Muscle layer of duodenum (tissue), 2 donors: Measurements from ENCODE around the gene OGA.

Source experiments
- H3K27ac ChIP-seq: one replicate; pipeline ENCODE4 v1.7.0; 2013; ENCODE audit warnings: mild to moderate bottlenecking, low read length
- H3K27me3 ChIP-seq: one replicate; pipeline ENCODE4 v1.7.0; 2013; ENCODE audit warnings: low read depth, mild to moderate bottlenecking, control low read depth, low read length
- H3K36me3 ChIP-seq, 2 donors: one replicate each; pipeline ENCODE4 v1.7.0; 2013; ENCODE audit warnings: low read length in 2 of 2, control low read depth in 1 of 2, mild to moderate bottlenecking in 1 of 2; ENCODE audit not compliant: insufficient read depth in 2 of 2, control insufficient read depth in 1 of 2
- H3K4me1 ChIP-seq, 2 donors: one replicate each; pipeline ENCODE4 v1.7.0; 2013; ENCODE audit warnings: low read length in 2 of 2, mild to moderate bottlenecking in 2 of 2, control low read depth in 1 of 2, moderate library complexity in 1 of 2; ENCODE audit not compliant: insufficient read depth in 2 of 2, control insufficient read depth in 1 of 2
- H3K4me3 ChIP-seq, 2 donors: one replicate each; pipeline ENCODE4 v1.7.0; 2013; ENCODE audit warnings: low read length in 2 of 2, low read depth in 1 of 2, mild to moderate bottlenecking in 1 of 2
- H3K9me3 ChIP-seq, 2 donors: one replicate each; pipeline ENCODE4 v1.7.0; 2013; ENCODE audit warnings: low read length in 2 of 2, control low read depth in 1 of 2, mild to moderate bottlenecking in 1 of 2; ENCODE audit not compliant: control insufficient read depth in 1 of 2
- donor health status: healthy.

Gene OGA

DNA sequence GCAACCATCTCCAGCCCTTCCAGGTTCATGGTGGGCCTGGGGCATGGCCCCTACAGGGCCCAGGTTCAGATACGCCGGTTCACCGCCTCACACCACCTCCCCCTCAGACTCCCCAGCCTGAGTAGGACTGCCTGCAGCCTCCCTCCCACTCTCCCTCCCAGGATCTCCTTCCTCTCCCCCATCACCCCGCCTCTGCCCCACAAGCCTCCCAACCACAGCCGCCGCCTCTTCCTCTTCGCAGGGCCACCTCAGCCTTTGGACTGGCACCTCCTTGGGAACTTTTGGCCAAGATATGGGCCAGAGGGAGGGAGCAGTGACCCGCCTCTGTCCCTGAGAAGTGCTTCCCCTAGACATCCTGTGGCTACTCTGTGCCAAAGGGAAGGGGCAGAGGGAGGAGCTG is 16.1 kb upstream of the OGA start:
- no peak overlapping the region for H3K4me3 ChIP-seq
- peaks cover 5 to 18% of the 10 kb centered on the region in 2 donors for H3K4me1 ChIP-seq
- H3K27ac ChIP-seq: no peak overlapping the region
- H3K9me3 ChIP-seq: no peaks in the 10 kb centered on the region
- H3K36me3 ChIP-seq: no peaks in the 10 kb centered on the region
- H3K27me3 ChIP-seq: no peaks in the 10 kb centered on the region

DNA sequence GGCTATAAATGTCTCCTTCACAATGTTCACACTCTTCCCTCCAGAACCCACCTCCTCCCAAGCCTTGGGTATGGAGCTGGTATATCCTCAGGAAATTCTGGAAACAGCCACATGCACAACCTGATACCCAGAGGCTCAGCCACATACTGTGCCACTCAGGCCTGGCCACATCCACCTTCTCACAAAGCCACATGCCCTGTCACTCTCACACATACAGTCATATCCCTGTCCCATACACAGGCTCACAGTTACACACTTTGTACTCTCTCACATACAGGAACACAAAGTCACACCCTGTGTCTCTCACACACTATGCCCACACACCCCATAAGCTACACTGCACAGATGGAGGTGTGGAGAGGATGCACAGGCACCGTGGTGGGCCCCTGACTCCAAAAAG is 15.2 kb upstream of the OGA start:
- Histone ChIP-seq H3K27me3 (no peaks in the 10 kb centered on the region), H3K4me1 (peaks cover 5 to 17% of the 10 kb centered on the region in 2 donors), H3K27ac (no peak overlapping the region), H3K36me3 (no peaks in the 10 kb centered on the region), H3K4me3 (no peak overlapping the region), H3K9me3 (no peaks in the 10 kb centered on the region)

DNA sequence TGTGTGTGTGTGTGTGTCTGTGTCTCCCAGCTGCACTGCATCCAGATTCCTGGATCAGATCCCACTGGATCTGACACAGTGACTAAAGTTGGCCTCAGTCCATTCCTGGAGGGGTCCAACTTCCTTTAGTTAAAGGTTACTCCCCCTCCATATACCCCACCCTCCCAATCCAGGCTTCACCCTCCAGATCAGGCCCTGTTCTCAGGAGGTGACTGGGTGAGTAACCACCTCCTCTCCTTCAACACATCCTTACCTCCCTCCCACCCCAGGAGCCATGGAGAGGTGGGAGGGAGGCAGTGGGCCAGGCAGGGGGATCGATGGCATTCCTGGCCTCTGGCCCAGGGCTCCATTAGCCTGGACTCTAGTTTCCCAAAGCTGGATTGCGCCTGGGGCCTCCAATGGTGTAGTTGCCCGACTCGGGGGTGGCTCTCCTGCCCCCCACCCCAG is 14.1 kb upstream of the OGA start:
- Histone ChIP-seq H3K4me3 (no peak overlapping the region), H3K27ac (no peak overlapping the region), H3K4me1 (peaks cover 5 to 17% of the 10 kb centered on the region in 2 donors), H3K27me3 (no peaks in the 10 kb centered on the region), H3K36me3 (peaks cover 0 to 4% of the 10 kb centered on the region in 2 donors), H3K9me3 (no peaks in the 10 kb centered on the region)

DNA sequence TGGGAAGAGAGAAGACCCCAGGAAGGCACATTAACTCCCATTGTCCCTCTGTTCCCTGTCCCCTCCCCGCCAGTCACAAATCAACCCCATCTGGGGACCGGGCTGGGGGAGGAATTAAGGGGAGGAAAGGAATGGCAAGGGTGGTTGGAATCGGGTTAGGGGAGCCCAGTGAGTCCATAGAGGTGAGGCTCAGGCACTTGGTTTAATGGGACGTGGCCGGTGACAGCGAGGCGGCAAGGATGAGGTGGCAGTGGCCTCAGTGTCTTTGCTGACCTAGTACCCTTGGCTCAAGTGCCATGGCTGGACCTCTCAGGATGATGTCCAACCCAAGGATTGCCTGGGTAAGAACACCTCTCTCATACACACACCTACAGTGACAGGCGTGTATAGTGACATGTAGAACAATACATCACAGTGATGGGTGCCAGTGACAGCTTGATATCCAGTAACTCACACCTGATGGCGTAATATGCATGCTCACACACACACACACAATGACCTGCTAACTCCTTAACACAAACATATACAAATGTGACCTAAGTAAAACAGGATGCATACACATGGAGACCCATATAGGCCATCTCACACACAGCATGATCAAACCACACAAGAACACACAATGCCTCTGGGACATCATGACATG is 13.0 kb upstream of the OGA start:
- peaks cover 0 to 5% of the 10 kb centered on the region in 2 donors for H3K36me3 ChIP-seq
- H3K27me3 ChIP-seq: no peaks in the 10 kb centered on the region
- peak overlapping the region; percentile 53 to 66 for H3K4me3 ChIP-seq
- H3K4me1 ChIP-seq: peaks cover 5 to 17% of the 10 kb centered on the region in 2 donors
- no peaks in the 10 kb centered on the region for H3K9me3 ChIP-seq
- H3K27ac ChIP-seq: peak overlapping the region; percentile 63

DNA sequence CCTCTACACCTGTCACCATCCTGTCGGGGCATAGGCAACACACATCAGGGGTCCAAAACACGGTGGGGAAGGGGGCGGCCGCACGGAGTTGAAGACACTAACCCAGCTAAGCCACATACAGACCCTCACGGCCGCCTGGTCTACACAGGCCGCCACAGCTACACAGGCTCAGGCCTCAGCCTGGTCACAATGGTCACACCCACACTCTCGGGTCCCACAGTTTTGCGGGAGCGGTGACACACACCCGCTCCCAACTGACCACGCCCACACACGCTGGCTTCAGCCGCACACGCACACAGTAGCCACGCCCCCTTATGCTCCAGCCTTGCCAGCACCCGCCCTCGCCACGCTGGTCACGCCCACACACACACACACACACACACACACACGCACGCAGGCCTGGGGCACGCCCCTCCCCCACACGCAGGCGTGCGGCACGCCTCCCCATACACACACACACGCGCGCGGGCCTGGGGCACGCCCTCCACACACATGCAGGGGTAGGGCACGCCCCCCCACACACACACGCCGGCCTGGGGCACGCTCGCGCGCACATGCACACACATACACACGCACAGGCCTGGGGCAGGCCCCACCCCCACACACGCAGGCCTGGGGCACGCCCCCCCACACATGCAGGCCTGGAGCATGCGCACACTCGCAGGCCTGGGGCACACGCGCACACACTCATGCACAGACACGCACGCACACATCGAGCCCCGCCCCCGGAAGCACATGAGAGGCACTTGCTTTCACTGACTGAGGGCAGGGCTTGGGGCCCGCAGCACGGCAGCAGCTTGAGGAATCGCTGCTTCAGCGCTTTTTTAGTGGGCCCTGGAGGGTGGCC is 12.3 kb upstream of the OGA start:
- Histone ChIP-seq H3K4me1 (peaks cover 5 to 17% of the 10 kb centered on the region in 2 donors), H3K9me3 (no peaks in the 10 kb centered on the region), H3K27ac (peak overlapping the region; percentile 63), H3K27me3 (no peaks in the 10 kb centered on the region), H3K4me3 (peak overlapping the region; percentile 53 to 66), H3K36me3 (peaks cover 0 to 5% of the 10 kb centered on the region in 2 donors)

DNA sequence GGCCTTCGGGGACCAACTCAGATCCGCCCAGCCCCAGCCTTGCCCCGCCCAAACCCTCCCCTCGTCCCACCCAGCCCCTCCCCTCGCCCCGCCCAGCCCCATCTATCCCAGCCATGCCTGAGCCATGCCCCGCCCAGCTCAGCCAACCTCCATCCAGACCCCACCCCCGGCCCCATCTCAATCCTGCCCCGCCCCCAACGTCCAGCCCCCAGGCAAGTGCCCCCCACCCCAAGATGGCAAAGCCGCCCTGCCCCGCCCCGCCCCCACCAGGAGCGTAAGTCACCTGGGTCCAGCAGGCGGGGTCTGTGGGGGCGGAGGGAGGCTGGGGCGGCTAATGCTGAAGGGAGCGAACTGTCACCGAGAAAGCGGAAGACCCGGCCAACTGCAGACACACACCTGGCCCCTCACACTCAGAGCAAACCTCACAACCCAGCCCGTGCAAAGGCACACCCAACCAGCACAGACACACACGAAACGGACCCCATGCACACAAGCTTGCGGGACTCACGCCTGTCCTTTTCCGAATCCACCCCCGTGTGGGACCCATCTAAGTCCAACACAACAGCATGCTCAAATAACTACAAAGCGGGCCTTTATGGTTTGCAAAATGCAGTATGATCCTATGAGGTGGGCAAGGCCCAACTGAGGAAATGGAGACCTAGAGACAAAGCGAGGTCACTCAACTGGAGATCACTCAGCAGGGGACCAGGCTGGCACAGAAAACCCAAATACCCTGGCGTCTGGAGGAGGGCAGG is 11.5 kb upstream of the OGA start:
- peaks cover 5 to 17% of the 10 kb centered on the region in 2 donors for H3K4me1 ChIP-seq
- peak overlapping the region; percentile 49 for H3K27ac ChIP-seq
- peak overlapping the region; percentile 53 to 66 for H3K4me3 ChIP-seq
- H3K27me3 ChIP-seq: no peaks in the 10 kb centered on the region
- peaks cover 0 to 5% of the 10 kb centered on the region in 2 donors for H3K36me3 ChIP-seq
- H3K9me3 ChIP-seq: no peaks in the 10 kb centered on the region

DNA sequence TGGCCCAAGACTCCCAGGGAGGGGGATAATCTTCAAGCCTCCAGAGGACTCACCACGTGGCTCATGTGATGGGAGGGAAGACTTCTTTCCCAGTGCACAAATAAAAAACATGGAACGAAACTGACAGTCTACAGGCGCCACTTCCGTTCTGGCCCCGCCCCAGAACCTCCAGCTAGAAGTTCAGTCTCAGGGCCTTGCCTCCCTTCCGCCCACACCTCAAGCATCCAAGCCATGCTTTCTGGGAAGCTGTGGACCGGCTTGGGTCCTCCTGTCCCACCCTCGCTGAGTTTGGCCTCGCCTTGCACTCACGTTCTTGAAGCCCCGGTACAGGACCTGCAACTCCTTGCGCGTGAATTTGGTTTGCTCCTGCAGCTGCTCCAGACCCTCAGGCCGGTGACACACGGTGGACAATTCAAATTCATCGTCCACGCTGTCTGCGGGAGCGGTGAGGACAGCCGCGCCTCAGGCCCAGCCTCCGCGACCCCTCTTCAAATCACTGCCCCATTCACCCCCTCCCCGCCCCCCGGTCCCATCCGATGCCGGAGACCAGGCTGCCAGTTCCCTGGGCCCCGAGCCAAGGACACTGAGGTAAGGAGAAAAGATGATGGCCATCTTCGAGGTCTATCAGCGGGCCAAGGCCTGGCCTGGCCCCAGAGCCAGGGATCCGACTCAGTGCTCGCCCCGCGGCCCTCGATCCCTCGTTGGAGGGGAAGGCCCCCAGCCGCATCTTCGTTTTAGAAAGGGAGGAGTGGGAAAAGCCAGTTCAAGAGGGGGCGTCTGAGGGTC is 10.7 kb upstream of the OGA start:
- H3K9me3 ChIP-seq: no peaks in the 10 kb centered on the region
- H3K27ac ChIP-seq: no peak overlapping the region
- peak overlapping the region in 1 of 2 donors; percentile 31 for H3K4me3 ChIP-seq
- H3K27me3 ChIP-seq: no peaks in the 10 kb centered on the region
- peaks cover 5 to 17% of the 10 kb centered on the region in 2 donors for H3K4me1 ChIP-seq
- peaks cover 0 to 5% of the 10 kb centered on the region in 2 donors for H3K36me3 ChIP-seq

DNA sequence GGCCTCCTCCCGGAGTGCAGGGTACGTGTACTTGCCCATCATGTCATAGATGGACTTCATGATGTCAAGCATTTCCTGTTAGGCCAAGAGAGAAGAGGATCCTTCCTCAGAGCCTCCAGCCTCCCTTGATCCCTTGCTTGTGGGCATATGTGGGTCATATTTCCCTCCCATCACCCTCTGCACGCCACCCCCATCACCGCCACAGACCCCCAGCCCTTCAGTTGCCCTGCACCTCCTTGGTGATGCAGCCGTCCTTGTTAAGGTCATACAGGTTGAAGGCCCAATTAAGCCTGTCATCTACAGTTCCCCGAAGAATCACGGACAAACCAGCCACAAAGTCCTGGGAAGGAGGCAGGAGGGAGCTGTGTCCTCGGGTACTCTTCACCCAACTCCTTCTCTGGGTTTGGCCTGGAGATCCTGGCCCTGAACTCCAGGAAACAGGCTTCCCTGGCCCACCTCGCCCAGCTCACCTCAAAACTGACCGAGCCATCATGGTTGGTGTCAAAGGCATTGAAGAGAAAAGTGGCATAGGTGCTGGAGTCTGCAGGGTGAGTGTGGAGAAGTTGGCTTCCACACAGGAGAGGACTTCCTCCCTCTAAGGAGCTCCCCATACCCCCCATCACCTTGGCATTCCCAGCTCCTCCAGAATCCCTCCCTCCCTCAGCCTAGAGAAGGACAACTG is 9.8 kb upstream of the OGA start:
- peaks cover 0 to 5% of the 10 kb centered on the region in 2 donors for H3K36me3 ChIP-seq

DNA sequence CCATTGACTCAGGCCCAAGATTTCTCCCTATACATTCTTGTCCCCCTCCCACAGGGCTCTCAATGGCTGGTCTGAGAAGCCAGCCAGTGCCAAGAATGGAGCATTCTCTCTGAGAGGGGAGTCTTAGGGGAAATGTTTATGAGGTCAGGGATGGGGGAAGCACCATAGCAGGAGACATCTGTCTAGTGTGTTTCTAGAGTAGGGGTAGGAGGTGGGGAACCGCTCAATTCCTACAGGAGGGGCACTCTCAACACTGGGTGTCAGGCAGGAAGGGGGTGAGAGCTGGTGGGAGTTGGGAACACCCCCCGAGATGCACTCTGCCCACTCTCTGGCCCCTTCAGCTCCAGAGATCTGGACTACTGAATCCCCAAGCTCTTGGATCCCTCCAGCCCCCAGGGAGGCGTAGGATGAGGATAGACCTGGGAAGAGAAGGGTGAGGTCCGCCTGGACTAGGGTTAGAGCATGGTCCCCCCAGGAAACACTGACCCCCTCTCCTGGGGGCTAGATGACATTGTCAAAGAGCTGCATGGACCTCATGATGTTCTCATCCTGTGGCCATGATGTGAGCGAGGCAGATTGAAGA is 8.7 kb upstream of the OGA start:
- Histone ChIP-seq H3K27ac (no peak overlapping the region), H3K9me3 (no peaks in the 10 kb centered on the region), H3K4me1 (peaks cover 5 to 17% of the 10 kb centered on the region in 2 donors), H3K4me3 (no peak overlapping the region), H3K27me3 (no peaks in the 10 kb centered on the region), H3K36me3 (peaks cover 0 to 5% of the 10 kb centered on the region in 2 donors)

More for the DNA sequence above, 9.8 kb upstream of the OGA start:
- H3K4me3 ChIP-seq: no peak overlapping the region
- H3K27ac ChIP-seq: no peak overlapping the region
- H3K27me3 ChIP-seq: no peaks in the 10 kb centered on the region
- H3K4me1 ChIP-seq: peaks cover 5 to 17% of the 10 kb centered on the region in 2 donors
- H3K9me3 ChIP-seq: no peaks in the 10 kb centered on the region

DNA sequence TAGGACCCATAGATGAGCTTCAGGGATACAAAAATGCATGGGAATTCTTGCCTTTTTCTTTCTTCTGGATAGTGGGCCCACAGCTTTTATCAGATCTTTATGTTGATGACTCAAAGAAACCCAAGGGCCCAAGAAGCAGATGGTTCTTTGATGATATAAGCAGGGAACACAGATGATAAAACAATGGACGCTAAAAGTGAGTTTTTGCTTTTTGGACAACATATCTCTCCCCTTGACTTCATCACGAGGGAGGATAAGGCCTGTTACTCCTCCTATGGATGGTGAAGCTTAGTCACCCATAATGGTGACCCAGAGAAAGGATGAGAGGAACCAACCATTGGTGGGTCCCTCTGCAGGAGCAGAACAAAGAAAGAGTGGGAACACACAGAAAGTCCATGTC is 6.5 kb upstream of the OGA start:
- Histone ChIP-seq H3K4me1 (peaks cover 0 to under 1% of the 10 kb centered on the region in 2 donors), H3K27ac (no peak overlapping the region), H3K36me3 (peaks cover 0 to 5% of the 10 kb centered on the region in 2 donors), H3K4me3 (no peak overlapping the region), H3K9me3 (no peaks in the 10 kb centered on the region), H3K27me3 (no peaks in the 10 kb centered on the region)
